H54 (cell line): Measurements from ENCODE around the gene IFNGR1.

Source experiments
- DNase-seq: peaks from one replicate; pipeline ENCODE4 v3.0.0; 2011; ENCODE audit warnings: low spot score, mixed read lengths; ENCODE audit not compliant: insufficient read length
- FAIRE-seq: peaks from 3 replicates; lab custom pipeline; 2011; peaks lifted over from hg19 to GRCh38; lab: Jason Lieb, UNC
- POLR2A ChIP-seq: IDR thresholded peaks from 2 replicates; pipeline ENCODE4 v1.6.1; 2011; ENCODE audit warnings: low read depth, mild to moderate bottlenecking, low read length

IFNGR1 gene

DNA sequence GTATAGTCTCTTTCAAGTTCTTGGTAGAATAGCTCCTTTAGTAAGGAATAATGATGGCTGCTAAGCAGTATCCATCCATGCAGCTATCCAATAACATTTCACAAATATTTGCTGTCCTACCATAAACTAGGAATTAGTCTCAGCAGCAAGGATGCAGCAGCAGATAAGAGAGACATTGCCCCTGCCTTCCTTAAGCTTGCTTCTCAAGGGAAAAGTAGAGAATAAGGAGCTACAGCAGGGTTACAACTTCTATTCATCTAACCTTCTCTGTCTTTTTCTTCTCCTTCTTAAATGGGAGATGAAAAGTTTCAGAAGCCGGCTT, 48.2 kb downstream of the IFNGR1 start:
- DNase-seq = no peak
- no peak for FAIRE-seq
- TF ChIP-seq POLR2A = no peak

DNA sequence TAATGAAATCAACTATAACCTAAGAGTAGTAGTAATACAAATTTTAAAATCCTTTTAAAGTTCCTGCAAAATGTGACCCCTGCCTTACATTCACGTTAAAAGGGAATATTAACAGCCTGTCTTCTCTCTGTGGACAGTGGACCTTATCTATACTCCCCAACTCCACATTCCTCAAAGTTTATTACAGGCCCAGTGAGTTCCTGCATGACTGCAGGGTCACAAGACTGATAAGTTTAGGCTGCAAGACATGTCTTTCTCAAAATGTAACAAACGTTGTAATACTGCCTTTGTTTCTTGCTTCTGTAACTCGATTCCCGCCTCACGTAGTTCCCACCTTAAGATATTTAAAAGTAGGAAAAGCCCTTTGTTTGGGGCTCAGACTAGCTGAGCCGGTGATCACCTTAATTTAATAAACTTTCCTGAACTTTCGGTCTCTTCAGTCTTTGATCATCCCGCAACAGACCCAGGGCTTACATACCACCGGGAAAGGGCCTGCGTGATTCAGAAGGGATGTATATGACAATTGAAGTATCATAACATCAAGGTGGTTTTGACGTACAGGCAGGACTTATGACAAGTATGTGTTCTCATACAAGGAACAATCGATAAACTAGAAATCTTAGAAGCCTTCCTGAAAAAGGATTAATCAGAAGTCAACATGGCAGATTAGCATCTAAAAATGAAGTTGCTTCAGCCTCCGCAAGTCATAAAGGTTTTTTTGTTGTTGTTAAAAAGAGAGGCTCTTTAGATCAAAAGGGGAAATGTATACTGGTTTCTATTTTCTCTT, 48.7 kb downstream of the IFNGR1 start:
- FAIRE-seq = no peak
- TF ChIP-seq POLR2A = no peak
- DNase-seq = no peak

DNA sequence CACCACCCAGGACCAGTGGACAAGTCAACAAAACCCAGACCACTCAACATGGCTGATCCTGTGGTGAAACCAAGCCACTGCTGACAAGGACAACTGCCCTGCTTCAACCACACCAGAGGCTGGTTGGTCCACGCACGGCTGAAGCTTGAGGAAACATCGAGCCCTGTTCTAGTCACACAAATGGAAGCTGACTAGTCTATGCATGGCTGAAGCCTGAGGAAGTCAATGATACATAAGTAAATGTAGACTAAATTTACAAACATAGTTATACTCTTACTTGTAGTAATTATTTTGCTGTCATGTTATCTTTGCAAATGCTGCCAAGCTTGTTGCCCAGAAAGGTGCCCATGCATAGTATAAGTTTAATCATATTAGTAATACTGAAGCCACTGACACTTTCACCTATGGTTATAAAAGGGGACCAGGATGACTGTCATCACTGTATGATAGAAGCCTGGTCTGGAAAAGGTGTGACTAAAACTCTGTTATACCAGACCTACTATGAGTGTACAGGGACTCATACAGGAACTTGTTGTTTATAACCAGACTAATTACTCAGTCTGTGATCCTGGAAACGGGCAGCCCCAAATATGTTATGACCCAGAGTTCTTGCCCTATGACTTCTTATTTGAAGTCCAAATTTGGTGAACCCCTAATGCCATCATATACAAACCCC, 51.3 kb downstream of the IFNGR1 start:
- TF ChIP-seq POLR2A = no peak
- DNase-seq = no peak
- FAIRE-seq = no peak

DNA sequence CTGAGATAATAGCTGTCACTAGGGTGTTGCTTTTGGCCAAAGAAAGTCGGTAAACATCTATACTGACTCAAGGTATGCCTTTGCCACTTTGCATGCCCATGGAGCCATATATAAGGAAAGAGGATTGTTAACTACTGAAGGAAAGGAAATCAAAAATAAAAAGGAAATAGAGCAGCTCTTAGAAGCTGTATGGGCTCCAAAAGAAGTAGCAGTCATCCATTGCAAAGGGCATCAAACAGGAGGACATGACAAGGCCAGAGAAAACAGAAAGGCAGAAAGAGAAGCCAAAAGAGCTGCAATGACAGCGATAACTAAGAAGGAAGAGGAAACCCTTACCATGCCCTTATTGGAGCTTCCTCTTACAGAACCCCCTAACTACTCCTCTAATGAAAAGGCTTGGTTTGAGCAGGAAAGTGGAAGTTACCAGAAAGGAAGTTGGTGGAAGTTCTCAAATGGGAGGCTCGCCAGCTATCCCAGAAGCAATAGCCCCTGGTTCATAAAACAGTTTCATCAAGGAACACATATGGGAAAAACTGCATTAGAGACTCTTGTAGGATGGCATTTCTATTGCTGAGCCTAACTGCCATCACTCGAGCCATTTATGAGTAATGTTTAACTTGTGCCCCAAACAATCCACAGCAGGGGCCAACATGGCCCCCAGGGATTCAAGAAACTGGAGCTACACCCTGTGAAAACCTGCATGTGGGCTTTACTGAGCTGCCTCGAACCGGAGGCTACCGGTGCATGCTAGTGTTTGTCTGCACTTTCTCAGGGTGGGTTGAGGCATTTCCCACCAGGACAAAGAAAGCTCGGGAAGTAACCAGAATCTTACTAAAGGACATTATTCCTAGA, 52.7 kb downstream of the IFNGR1 start:
- no peak for DNase-seq
- FAIRE-seq = no peak
- TF ChIP-seq POLR2A = no peak

DNA sequence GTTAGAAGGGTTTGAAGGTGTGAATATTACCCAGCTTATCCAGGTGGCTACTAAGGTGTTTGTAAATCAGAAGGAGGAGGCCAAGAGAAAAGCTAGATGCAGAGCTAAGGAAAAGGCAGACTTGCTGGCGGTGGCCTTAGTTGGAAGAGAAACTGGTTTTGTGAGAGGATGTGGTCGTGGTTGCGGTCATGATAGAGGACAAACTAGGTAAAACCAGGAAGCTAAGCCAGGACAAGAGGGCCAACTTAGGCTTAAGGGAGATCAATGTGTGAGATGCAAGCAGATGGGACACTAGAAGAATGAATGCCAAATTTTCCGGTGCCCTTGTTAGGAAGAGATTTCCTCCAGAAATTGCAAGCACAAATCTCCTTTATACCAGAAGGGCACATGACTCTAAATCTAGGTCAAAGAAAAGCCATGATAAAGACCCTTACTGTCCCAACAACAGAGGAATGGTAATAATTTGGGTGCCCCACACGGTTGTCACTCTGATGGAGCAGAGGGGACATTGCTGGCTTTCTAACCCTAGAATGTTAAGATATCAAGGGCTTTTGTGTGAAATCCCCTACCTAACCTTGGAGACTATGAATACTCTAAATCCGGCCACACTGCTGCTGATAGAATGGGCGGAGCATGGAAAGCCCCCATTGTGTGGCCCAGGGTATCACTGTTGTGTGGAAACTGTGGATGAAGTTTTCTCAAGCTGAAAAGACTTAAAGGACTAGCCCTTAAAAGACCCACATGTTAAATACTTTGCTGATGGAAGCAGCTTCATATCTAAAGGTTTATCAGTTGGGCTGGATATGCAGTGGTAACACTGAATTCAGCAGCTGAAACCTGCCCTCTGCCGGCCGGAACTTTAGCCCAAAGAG, 53.6 kb downstream of the IFNGR1 start:
- no peak for FAIRE-seq
- no peak for TF ChIP-seq POLR2A
- DNase-seq = no peak

DNA sequence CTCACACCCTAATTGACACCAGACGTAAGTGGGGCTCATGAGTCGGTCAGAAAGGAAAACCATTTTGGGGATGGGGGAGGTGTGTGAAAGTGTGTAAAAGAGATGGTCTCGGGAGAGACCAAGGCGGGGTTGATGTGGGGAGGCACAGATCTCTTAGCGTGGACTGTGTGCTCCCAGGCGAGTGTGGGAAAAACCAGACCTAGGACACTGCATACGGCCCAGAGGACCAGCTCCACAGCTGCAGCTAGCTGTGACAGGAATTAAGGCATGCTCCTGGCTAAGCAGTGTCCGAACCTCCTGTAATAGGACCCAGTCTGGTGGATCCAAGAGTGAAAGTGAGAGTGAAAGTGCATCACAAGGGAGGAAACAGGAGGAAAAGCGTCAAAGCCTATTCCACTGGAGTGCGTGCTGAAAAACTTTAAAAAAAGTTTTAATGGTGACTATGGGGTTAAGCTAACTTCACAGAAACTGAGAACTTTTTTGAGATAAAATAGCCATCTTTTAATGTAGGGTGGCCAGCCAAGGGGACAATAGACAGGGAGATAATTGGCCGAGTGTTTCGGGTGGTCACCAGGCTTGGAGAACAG, 55.4 kb downstream of the IFNGR1 start:
- FAIRE-seq = no peak
- TF ChIP-seq POLR2A = no peak
- no peak for DNase-seq

DNA sequence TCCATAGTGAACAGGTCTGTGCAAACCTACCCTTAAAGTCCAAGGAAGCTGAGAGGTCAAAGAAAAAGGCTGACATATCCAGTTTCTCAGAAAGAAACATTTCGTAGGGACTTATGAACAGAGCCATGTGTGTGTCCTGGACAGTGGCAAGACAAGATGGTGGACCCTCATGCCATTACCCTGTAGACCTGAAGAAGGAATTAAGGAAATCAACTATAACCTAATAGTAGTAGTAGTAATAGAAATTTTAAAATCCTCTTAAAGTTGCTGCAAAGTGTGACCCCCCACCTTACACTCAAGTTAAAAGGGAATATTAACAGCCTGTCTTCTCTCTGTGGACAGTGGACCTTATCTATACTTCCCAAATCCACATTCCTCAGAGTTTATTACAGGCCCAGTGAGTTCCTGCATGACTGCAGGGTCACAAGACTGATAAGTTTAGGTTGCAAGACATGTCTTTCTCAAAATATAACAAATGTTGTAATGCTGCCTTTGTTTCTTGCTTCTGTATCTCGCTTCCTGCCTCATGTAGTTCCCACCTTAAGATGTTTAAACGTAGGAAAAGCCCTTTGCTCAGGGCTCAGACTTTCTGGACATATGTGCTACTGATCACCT, 56.4 kb downstream of the IFNGR1 start:
- no peak for TF ChIP-seq POLR2A
- FAIRE-seq = no peak
- no peak for DNase-seq

DNA sequence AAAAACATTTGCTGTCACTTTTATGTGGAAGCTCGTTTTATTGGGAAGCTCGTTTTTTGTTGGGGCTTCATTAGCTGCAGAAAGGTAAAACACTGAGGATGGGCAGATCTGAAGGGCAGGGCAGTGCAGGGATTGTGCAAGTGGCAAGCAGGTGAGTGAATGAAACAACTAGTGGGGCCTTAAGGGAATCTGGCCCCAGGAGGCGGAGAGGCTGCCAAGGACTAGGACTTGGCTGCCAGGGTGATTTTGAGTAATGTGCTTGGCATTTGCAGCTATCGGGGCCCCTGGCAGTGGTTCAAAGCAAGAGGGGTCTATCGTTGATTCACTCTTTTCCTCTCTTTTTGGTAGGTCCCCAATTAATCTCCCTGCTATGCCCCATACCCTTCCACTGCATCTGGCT, 57.2 kb downstream of the IFNGR1 start:
- no peak for DNase-seq
- no peak for FAIRE-seq
- no peak for TF ChIP-seq POLR2A

DNA sequence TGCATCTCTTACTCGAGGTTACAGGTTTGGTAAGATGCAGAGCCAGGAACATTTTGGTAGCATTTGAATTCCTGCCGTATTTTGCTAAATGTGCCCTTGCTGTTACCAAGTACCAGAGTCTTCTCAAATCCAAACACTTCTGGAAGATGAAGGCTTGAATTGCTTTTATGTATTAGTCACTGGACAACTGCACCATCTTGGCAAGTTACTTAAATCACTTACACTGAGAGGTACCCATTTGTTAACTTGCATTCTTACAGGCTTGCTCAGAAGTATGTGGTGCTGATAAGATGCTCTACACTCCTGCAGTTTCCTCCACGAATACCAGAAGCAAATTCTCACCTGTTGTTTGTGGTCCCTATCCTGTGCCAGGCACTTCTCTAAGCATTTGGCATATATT, 58.4 kb downstream of the IFNGR1 start:
- DNase-seq = no peak
- TF ChIP-seq POLR2A = no peak
- FAIRE-seq = no peak

DNA sequence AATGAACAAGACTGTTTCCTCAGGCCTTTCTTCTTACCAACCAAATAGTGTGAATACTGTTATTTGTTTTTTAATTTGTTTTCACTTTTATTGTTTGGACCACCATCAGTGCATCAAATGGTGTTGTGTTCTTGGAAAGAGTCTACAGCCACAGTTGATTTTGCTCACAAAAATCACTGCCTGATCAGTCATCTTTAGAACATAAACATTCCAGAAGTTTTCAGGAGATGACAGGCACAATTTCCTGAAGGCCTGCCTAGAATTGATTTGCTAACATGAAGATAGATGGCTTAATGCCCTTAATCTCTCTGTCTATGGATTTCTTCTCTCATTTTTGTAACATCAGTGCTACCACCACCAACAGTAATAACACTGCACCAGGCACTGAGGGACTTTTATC, 59.3 kb downstream of the IFNGR1 start:
- no peak for TF ChIP-seq POLR2A
- no peak for DNase-seq
- FAIRE-seq = no peak

DNA sequence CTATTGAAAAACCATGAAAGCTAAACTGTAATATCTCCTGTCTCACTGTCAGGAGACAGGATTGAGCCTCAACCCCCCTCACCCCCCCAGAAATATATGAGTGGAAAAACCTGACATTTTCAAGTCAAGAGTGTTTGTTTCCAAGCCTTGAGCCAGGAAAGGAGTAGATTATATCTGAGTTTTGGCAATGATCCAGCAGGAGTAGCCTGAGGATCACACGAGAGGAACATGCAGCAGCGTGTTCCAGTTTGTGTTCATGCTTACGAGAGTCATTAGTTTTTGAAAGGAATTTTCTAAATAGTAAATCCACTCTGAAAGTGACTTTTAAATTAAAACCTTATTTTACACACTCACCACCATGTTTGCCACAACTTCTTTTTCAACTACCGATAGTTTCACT, 61.6 kb downstream of the IFNGR1 start:
- no peak for TF ChIP-seq POLR2A
- FAIRE-seq = no peak
- no peak for DNase-seq

DNA sequence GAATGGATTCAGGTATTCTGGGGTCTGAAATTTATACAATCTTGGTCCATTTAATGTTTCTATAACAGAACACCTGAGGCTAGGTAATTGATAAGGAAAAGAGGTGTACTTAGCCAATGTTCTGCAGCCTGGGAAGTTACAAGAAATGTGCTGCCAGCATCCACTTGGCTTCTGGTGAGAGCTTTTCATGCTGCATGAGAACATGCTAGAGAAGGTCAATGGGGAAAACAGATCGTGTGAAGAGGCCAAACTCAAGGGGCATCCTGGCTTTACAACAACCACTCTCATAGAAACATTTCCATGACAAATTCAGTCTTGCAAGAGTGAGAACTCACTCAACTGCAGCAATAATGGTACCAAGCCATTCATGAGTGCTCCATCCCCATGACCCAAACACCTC, 62.5 kb downstream of the IFNGR1 start:
- DNase-seq (no peak), FAIRE-seq (no peak)
- TF ChIP-seq POLR2A = no peak

DNA sequence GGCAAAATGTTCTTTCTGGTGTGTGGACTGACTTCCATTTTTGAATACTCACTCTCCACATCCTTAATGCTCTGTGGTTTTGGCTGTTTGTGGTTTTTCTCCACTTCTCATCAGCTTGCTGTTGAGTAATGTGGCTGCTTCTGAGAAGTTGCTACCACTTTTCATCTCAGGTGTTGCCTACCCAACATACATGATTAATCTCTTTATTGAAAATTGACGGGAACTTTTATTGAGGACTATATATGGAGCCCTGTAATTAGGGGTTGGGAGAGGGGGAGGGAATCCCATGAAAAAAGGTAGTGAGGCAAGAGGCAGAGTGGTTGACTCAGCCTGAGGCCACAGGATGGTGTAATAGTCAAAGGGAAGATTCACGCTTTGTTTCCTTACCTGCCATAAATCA, 63.4 kb downstream of the IFNGR1 start:
- FAIRE-seq (no peak), DNase-seq (no peak)
- no peak for TF ChIP-seq POLR2A

DNA sequence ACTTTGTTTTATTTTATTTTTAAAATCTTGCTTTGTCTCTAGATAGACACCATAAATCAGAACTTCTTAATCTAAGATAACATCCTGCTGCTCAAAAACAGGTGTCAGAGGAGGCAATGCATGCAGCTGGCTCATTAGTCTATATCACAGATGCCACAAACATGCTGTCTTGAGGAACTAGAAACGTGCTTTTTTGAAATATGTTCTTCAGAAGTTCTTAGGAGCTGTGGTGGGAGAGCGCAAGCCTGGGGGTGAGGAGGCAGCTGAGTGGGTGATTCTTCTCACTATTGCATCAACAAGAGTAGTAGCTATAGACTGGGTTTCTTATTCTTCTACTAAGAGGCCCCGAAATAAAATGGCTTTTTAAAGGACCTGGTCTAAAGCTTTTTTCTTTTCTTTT, 69.1 kb downstream of the IFNGR1 start:
- no peak for TF ChIP-seq POLR2A
- DNase-seq (no peak), FAIRE-seq (no peak)
